Smooth muscle cell (in vitro differentiated cells): ENCODE data around the gene GPC1. TPM values are rescaled to one million over a fixed set of nuclear protein-coding genes. Genes with fewer than 3 reads are reported as not detected.

Source experiments
- DNase-seq: peaks from one replicate; lab custom pipeline; 2025; ENCODE audit not compliant: unreplicated experiment; lab: John Stamatoyannopoulos, UW
- H2AFZ ChIP-seq: fragments of 200-600 bp; sonication (generic); 2 replicates; pipeline ENCODE4 v1.6.0; 2016; ENCODE audit warnings: antibody characterized with exemption, low read depth, mild to moderate bottlenecking
- H3F3A ChIP-seq: fragments of 200-600 bp; sonication (generic); 2 replicates; pipeline ENCODE4 v1.6.0; 2017; ENCODE audit warnings: antibody characterized with exemption, low read depth
- H3K27ac ChIP-seq: fragments of 200-600 bp; sonication (generic); 2 replicates; pipeline ENCODE4 v1.5.1; 2016; ENCODE audit warnings: low read depth, mild to moderate bottlenecking
- H3K27me3 ChIP-seq: fragments of 200-600 bp; sonication (generic); 2 replicates; pipeline ENCODE4 v1.6.1; 2016; ENCODE audit warnings: low read depth, mild to moderate bottlenecking
- H3K36me3 ChIP-seq: fragments of 200-600 bp; sonication (generic); 2 replicates; pipeline ENCODE4 v1.5.1; 2016; ENCODE audit warnings: low read depth
- H3K4me1 ChIP-seq: fragments of 200-600 bp; sonication (generic); 2 replicates; pipeline ENCODE4 v1.5.1; 2016; ENCODE audit warnings: low read depth
- H3K4me2 ChIP-seq: fragments of 200-600 bp; sonication (generic); 2 replicates; pipeline ENCODE4 v1.6.0; 2016; ENCODE audit warnings: mild to moderate bottlenecking
- H3K4me3 ChIP-seq: fragments of 200-600 bp; sonication (generic); 2 replicates; pipeline ENCODE4 v1.5.1; 2016; ENCODE audit warnings: mild to moderate bottlenecking
- H3K79me2 ChIP-seq: fragments of 200-600 bp; sonication (generic); 2 replicates; pipeline ENCODE4 v1.6.0; 2016; ENCODE audit warnings: low read depth, mild to moderate bottlenecking
- H3K9ac ChIP-seq: fragments of 200-600 bp; sonication (generic); 2 replicates; pipeline ENCODE4 v1.6.0; 2016; ENCODE audit warnings: low read depth
- H3K9me3 ChIP-seq: fragments of 200-600 bp; sonication (generic); replicated peaks from 2 replicates; pipeline ENCODE4 v1.5.1; 2016; ENCODE audit warnings: low read depth
- H4K20me1 ChIP-seq: fragments of 200-600 bp; sonication (generic); 2 replicates; pipeline ENCODE4 v1.6.0; 2016; ENCODE audit warnings: low read depth
- CTCF ChIP-seq: fragments of 200-600 bp; sonication (generic); IDR thresholded peaks from 2 replicates; pipeline ENCODE4 v1.5.1; 2017; ENCODE audit warnings: borderline replicate concordance, mild to moderate bottlenecking, antibody characterized with exemption; ENCODE audit not compliant: insufficient read depth, poor library complexity, severe bottlenecking
- WGBS: methylation state at CpG from one replicate; pipeline ENCODE4 v1.1.7; 2016; ENCODE audit warnings: low lambda C conversion rate; 5-methylcytosine and 5-hydroxymethylcytosine counted together
- polyA plus RNA-seq: library from polyadenylated mRNA; unstranded; fragments of >200 nt; fragmentation: Nextera tagmentation; extraction: Ambion mirVana; gene quantifications from 2 replicates; pipeline ENCODE4 v1.2.1, GENCODE V29; 2016
- total RNA-seq: library from RNA; depleted of rRNA; stranded (reverse); fragments of >200 nt; gene quantifications from 2 replicates; pipeline ENCODE4 v1.2.3, GENCODE V29; 2014

Gene GPC1
- total and polyA plus RNA-seq, 2 experiments from 2014 or later: 88.9 to 221 TPM

- Histone ChIP-seq H3F3A (no peaks in the 10 kb centered on the region), H3K4me2 (no peak overlapping the region), H3K4me3 (no peak overlapping the region), H3K9ac (no peak overlapping the region), H3K36me3 (no peaks in the 10 kb centered on the region), H2AFZ (no peak overlapping the region), H3K27me3 (no peaks in the 10 kb centered on the region), H3K79me2 (no peaks in the 10 kb centered on the region), H3K27ac (no peak overlapping the region), H4K20me1 (no peaks in the 10 kb centered on the region), H3K9me3 (no peaks in the 10 kb centered on the region), H3K4me1 (no peaks in the 10 kb centered on the region)
- WGBS: 94% methylated on average over 15 of the region's 15 CpGs
- TF ChIP-seq CTCF: no peak
- DNase-seq: no peak
Measured at GRCh38 chr2:240405133-240405532, 30.3 kb upstream of the GPC1 start.

DNA sequence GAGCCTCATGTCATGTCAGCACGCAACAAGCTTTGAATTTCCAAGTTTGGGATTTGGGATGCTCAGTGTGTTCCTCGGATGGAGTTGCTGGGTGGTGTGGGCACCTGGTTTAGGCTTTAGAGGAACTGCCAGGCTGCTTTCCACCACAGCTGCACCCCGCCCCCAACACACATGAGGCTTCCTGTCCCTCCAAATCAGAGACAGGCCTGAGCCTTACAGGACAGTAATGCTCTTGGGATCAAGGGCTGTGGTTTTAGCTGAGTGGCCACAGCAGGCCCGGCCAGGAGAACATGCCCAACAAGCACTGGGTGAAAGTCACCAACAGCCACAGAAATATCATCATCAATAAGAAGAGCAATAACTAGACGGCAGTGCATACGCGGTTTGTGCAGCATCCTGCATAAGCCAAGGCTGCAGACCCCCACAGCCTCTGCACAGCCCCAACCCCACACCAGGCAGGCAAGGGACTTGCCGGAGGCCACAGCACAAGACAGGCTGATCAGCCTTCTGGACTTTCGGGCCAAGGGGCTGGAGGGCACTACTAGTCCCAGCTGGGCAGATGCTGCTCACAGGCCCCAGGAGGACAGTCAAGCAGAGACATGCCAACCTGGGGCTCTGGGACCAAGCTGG, 29.7 kb upstream of the GPC1 start:
- no peaks in the 10 kb centered on the region for H3K9me3 ChIP-seq
- H3K4me2 ChIP-seq: no peak overlapping the region
- H3F3A ChIP-seq: no peaks in the 10 kb centered on the region
- no peaks in the 10 kb centered on the region for H3K79me2 ChIP-seq
- no peak for TF ChIP-seq CTCF
- no peaks in the 10 kb centered on the region for H3K36me3 ChIP-seq
- H3K4me3 ChIP-seq: no peak overlapping the region
- H4K20me1 ChIP-seq: no peaks in the 10 kb centered on the region
- no peak overlapping the region for H3K27ac ChIP-seq
- H3K4me1 ChIP-seq: no peaks in the 10 kb centered on the region
- no peak for DNase-seq
- H3K9ac ChIP-seq: no peak overlapping the region
- H2AFZ ChIP-seq: no peak overlapping the region
- no peaks in the 10 kb centered on the region for H3K27me3 ChIP-seq
- WGBS: 95% methylated on average over 9 of the region's 9 CpGs

DNA sequence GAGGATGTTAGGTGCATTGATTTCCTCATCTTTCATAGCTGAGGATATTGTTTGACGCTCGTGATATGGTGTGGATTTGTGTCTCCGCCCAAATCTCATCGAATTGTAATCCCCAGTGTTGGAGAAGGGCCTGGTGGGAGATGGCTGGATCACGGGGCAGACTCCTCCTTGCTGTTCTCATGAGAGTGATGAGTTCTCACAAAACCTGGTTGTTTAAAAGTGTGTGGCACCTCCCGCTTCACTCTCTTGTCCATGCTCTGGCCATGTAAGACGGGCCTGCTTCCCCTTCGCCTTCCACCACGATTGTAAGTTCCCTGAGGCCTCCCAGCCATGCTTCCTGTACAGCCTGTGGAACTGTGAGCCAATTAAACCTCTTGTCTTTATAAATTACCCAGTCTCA, 28.4 kb upstream of the GPC1 start:
- Histone ChIP-seq H3K9ac (no peak overlapping the region), H3K9me3 (no peaks in the 10 kb centered on the region), H2AFZ (no peak overlapping the region), H3K4me2 (no peak overlapping the region), H3K4me3 (no peak overlapping the region), H4K20me1 (no peaks in the 10 kb centered on the region), H3F3A (no peaks in the 10 kb centered on the region), H3K27ac (no peak overlapping the region), H3K79me2 (no peaks in the 10 kb centered on the region), H3K27me3 (no peaks in the 10 kb centered on the region), H3K36me3 (no peaks in the 10 kb centered on the region), H3K4me1 (no peaks in the 10 kb centered on the region)
- TF ChIP-seq CTCF: no peak
- WGBS: 90% methylated on average over 9 of the region's 9 CpGs
- no peak for DNase-seq

DNA sequence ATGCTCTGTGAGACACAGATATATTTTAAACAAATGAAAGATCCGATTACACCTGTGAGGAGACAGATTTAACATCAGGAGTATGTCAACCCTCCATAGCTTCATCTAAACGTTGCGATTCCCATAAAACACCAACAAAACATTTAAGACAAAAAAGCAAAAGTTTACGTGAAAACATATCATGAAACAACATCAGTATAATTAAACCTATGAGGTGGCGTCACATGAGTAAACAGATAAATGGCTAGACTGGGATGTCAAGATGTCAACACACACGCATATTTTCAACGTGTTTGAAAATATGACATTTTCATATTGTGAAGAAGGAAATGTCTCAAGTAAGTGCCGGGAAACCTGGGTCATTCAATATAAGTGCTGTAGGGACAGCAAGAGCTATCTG, 25.5 kb upstream of the GPC1 start:
- no peak overlapping the region for H3K9ac ChIP-seq
- TF ChIP-seq CTCF: no peak
- WGBS: 88% methylated on average over 8 of the region's 8 CpGs
- no peaks in the 10 kb centered on the region for H3K9me3 ChIP-seq
- no peak for DNase-seq
- H3K27me3 ChIP-seq: no peaks in the 10 kb centered on the region
- no peak overlapping the region for H3K4me3 ChIP-seq
- H4K20me1 ChIP-seq: no peaks in the 10 kb centered on the region
- H3K27ac ChIP-seq: no peak overlapping the region
- H3K36me3 ChIP-seq: no peaks in the 10 kb centered on the region
- no peak overlapping the region for H3K4me2 ChIP-seq
- H3K4me1 ChIP-seq: no peaks in the 10 kb centered on the region
- H3F3A ChIP-seq: no peaks in the 10 kb centered on the region
- no peak overlapping the region for H2AFZ ChIP-seq
- H3K79me2 ChIP-seq: no peaks in the 10 kb centered on the region
